GM12892 (cell line): ENCODE measurements around the gene PPP1R18.

Source experiments
- POLR2A ChIP-seq: IDR thresholded peaks from 2 replicates; pipeline ENCODE4 v1.6.1; 2011; ENCODE audit warnings: low read depth, low read length, control low read depth
- POLR2AphosphoS5 ChIP-seq: IDR thresholded peaks from 2 replicates; pipeline ENCODE4 v1.6.1; 2011; ENCODE audit warnings: low read depth, low read length, control low read depth
- TAF1 ChIP-seq: IDR thresholded peaks from 2 replicates; pipeline ENCODE4 v1.6.1; 2011; ENCODE audit warnings: low read depth, mild to moderate bottlenecking, control low read depth, low read length, borderline replicate concordance

DNA sequence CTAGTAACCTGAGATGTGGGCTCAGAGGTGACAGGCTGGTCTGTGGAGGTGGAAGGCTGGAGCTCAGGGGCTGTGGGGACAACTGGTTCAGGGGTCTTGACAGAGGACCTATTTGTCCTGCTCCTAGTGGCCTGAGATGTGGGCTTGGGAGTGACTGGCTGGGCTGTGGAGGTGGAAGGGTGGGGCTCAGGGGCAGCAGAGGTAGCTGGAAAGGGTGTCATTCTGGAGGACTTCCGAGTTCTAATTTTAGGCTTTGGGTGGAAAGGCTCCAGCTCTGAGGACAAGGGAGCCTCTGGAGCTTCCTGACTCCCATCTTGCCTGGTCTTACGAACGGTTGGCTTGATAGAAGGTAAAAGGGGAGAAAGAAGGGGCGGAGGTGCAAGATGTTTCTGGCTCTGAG is 19.2 kb upstream of the PPP1R18 start:
- no peak for TF ChIP-seq POLR2A
- no peak for TF ChIP-seq POLR2AphosphoS5
- no peak for TF ChIP-seq TAF1
